GM18909 (cell line): ENCODE results near the gene TANK.

Experiments
- ATAC-seq: cut with Tn5 transposase; IDR thresholded peaks from one replicate; pipeline ENCODE4 v1.9.1; 2021; ENCODE audit warnings: mild to moderate bottlenecking; ENCODE audit not compliant: unreplicated experiment, poor library complexity

The TANK gene, protein sequence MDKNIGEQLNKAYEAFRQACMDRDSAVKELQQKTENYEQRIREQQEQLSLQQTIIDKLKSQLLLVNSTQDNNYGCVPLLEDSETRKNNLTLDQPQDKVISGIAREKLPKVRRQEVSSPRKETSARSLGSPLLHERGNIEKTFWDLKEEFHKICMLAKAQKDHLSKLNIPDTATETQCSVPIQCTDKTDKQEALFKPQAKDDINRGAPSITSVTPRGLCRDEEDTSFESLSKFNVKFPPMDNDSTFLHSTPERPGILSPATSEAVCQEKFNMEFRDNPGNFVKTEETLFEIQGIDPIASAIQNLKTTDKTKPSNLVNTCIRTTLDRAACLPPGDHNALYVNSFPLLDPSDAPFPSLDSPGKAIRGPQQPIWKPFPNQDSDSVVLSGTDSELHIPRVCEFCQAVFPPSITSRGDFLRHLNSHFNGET

DNA sequence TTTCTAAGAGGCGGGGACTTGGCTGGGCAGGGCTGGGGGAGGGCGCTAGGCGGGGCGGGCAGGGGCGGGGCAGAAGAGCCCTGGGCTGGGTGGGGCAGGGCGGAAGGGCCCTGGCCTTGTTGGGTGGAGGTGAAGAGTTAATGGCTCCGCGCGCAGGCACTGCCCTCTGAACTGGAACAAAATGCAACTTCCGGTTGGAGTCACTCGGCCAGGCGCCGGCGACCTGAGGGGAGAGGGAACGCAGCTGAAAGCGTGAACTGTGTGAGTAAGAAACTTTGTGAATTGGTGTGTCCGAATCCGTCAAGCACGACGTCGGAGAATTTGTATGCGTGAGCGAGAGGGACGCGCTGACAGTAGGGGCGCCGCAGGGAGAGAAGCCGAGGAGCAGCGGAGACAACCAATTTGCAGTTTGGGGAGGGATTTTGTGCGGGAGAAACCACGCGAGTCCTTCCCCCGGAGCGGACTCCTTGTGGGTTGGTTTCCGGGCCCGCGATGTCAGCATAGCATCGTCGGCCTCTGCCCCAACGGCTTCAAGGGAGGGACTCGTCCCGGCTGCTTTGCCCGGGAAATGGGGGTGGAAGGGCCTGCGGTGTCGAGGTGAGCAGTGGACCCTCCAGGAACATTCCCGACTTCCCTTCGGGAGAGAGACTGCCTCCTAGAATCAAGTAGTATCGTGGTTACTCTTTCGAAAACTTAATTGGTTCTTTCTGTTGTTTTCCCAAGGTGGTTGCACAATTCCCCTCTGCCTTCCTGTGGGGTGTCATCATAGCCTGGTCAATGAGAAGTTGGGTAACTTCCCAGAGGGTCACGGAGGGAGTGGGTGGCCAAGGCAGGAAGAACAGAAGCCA, at the start of gene TANK:
Gene TANK (plus strand): TSS at position 203 of the 848 bp plus-strand sequence. CDS start 19,235 bp downstream, outside the sequence.
- peak; percentile 91 for ATAC-seq

DNA sequence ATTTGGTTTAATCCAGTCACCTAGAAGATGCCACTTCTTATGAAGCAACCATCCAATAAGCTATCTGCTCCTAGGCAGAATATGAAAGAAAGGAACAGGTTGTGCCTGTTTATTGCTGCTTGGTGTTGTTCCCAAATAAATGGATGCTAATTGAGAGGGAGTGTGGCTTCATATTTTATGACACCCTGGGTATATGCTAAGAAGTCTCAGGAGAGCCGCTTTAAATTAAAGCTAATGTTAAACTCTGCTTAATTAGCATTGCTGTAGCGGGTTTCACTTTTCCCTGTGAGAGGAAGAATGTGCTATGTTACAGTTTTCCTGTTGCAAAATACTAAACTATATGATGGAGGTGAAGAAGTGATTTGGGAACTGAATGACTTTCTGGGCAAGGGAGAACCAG, 48.7 kb upstream of the TANK start:
- ATAC-seq, result no peak

DNA sequence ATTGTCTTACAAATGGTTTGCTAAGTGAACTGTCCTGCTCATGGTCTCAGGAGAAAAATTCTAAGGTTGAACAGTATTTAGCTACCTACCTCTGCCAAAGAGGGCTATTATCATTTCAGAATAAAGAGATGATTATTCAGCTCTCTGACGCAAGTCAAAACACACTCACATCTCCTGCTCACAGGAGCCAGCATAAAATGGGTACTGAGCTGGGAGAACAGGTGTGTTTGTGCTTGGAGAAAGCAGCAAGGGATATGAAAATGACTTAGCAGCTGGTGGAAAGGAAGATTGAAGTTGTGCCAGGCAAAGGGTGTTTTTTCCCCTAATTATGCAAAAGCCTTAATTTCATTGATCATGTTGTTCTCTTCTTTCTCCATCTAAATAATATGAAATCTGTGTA, 47.3 kb upstream of the TANK start:
- no peak for ATAC-seq

DNA sequence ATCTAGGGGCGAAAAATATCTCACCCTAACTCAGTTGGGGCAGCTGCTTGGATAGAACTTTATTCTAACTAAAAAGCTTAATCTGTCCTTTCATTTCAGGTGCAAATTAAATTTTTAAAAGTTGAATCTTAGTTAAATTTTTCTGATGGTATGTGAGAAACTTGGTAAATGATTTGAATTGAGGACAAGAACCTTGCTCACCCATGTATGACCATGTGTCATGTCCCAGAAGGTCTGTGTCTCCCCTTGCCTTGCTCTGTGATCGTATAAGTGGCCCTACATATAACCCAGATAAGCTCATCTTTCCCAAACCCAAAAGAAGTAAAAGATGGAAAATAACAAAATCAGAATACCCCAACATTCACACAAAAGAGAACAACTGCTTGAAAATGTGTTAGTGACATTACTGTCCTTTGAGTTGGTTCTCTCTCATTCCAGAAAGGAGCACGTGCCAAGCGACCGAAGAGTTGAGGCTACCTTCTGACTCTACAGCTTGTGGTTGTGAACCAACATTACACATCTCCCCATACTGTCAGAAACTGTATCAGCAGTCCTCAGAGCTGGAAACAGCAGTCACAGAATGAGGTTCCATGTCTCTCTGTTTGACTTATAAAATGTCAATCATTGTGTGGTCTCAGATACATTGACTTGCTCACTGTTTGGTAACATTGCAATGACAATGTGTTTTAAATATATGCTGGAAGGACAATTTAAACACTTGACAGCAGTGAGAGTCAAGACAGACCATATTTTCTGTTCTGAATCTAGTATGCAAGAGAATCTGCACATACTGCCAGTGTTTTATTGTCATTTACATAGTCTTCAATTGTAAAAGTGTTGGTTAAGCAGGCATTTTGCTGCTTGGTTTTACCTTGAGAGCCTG, 46.3 kb upstream of the TANK start:
- peak; percentile 44 for ATAC-seq

DNA sequence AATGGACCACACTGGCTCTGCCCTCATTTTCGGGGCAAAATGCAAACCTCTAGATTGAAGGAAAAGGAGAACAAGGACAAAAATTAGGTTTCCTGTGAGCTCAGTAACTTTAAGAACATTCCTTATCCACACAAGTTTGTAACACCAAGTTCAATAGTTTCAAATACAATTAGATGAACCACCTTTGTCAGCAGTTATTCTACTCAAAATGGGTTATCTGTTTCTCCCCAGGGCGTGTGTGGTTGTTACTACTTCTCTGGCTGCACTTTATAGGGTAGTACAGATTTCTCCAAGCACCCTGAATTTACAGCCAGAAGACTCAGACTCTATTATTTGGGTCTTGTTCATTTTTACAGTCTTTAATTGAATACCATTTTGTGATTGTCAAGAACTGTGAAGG, 45.0 kb upstream of the TANK start:
- ATAC-seq, result no peak

DNA sequence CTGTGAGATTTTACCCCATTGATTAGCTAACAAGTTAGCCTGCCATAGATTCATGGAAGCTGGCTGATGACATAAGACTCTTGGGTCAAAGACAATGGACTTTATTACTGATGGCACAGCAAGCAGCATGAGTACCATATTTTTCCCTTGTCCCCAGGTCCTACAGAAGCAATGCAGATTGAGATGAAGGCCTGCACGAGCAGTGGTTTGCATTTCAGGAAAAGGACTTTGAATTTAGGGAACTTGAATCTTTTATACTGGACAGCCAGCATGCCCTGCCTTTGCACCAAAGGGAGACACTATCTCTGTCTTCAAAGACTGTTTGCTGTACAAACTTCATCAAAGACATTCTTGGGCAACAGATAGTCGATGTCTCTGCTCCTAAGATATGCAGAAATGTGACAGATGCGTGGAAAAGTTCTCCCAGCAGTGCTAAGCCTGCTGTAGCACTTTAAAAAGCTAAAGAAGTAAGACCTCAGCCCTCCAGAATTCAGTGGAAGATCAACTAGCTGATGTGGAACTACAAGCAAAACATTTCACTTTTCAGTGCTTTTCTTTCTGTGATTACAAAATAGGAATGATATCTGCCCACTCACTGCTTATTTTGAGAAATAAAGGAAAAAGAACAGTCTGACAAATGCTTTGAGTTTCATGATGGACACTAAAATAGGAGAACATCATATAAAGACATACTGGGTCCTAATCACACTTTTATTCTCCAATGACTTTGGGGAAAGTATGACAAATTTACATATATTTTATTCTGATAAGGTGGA, 44.4 kb upstream of the TANK start:
- no peak for ATAC-seq

DNA sequence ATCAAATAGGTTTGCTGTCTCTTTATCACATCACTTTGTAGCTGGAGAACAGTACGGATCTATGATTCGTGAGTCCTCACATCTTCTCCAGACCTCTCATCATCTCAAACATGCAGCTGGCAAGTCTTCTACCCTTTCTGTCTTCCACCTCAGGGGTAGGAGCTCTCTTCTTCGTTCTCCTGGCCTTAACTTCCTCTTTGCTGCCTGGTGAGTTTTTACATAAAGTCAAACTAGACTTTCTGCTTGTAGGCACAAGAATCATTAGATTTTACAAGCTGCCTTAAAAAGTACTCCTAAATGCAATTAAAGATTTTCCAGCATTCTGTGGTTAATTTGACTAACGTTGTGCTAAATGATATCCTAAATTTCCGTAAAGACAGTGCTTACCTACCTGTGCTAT, 43.7 kb upstream of the TANK start:
- ATAC-seq, result no peak

DNA sequence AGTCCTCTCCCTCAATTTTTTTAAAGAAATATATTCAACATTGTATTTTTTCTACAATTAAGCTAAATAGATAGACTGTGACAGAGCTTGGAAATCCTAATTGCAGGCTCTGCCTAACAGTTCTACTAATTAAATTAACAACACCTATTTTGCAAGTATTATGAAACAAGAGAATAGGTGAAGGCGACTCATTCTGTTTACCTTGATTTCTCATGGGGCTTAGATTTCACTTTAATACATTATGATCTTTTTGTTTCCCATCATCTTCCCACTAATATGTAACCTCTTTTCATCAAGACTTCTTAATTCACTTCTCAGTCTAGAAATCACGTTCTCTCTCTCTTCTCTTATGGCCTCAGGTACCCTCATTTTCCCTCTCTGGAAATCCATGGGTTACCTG, 42.7 kb upstream of the TANK start:
- ATAC-seq, result no peak

DNA sequence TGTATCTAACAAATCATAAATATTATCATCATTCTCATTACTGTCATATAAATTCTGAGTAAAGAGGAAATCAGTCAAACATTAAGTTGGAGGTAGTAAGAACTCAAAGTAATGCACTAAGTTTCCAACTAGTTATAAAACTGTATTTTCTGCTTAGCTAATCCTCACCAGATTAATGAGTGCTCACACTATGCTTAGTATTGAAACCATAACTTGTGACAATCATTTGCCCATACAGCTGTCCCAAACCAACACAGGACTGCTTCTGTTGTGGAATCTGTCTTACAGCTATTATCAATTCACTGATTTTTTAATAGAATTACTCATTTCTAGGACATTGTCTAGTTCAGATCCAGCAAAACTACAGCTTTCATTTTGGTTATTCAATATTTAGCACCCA, 41.5 kb upstream of the TANK start:
- peak; percentile 50 for ATAC-seq

DNA sequence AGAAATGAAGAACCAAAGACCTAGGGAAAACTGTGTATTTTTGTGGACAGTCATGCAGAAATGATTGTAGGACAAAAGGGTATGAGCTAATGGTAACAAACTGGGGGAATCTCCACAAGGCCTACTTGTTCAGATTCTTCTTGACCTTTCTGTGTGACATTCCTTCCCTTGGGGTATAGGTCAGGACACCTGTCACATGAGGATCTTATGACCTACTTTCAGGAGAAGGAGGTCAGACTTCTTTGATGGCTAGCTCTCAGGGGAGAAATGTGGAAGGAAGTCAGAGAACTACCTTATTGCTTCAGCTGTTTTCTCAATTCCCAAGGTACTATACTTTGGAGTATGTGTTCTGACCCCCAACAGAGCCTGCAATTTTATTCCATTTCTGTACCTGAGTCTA, 40.7 kb upstream of the TANK start:
- no peak for ATAC-seq

DNA sequence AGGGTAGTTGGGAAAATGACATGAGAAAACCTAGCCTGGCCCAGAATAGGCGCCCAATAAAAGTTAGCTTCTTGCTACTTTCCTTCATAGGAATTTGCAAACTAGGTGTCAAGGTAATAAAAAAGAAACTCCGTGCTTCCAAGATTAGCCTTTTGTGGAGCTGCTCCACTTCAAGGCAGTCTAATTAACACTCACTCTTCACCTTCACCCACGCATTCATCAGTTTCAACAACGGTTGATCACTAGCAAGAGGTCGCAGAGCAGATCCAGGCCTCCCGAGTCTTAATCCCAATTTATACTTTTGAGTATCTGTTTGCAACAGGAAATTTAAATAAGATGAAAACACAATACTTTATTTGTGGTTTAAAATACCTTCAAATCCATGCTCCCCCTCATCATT, 39.5 kb upstream of the TANK start:
- ATAC-seq, result no peak

DNA sequence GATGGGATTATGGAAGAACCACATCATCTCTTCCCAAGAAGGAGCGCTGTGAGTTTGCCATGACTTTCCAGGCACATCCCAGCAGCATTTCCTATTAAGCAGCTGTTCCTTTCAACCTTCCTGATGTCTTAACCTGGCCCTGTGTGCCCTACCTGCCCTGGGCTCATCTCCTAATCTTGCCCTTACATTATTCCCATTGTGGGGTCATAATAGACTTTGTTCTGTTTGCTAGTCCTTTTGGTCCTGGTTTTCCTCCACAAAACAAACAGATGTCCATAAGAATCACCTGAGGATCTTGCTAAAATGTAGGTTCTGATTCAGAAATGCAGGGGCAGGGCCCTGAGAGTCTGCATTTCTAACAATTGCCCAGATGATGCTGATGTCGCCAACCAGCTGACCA, 38.6 kb upstream of the TANK start:
- ATAC-seq, result no peak

DNA sequence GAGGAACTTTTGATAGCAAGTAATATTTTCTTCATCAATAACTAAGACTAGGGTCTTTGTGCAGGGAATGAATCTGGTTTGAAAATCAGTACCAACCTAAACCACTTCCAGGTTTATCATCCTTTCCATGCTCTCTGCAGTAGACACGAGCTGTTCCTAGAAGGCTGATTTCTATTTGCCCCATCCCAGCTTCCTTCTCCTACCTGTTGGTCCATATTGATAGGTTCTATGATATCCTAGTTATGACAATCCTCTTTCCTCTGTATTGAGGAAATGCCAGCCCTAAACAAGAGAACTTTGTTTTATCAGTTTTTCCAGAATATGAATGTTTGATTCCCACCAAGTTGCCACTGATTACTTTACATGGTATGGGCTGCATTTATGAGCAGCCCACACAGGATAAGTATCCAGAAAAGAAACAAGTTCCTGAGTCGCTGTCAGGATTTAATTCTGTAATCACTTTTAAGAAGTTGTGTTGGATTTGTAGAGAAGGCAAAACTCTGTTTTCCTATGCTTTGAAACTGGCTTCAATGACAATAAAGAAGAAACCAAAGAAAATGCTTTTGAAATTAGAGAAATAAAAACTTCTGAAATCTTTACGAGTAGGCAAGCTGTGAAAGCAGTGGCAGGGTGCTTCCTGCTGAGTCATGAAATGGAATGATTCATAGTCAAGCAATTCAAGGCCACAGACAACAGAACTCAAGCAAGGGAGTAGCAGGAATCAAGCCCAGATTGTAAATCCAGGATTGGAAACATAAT, 37.3 kb upstream of the TANK start:
- ATAC-seq, result peak; percentile 60

DNA sequence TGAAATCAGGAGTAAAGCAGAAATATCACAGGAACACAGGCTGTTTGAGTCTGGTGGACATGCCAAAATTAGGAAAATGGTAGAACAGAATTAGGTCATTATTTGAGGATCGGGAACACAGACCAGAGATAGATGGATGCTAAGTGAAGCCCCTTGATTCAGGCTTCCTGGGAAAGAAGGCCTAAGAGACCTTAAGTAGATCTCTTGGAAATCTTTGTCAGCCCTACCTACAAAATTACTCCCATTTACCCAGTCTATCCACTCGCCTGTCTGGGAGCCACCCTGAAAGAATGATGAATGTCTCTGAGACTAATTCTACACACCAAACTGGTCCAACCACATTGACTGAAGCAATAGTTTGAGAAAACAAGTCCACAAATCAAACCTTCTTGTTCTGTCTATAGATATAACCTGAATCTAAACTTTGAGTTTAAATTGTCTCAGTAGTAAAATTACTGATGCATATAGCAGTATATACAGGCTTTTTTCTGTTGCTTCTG, 36.6 kb upstream of the TANK start:
- ATAC-seq, result no peak

DNA sequence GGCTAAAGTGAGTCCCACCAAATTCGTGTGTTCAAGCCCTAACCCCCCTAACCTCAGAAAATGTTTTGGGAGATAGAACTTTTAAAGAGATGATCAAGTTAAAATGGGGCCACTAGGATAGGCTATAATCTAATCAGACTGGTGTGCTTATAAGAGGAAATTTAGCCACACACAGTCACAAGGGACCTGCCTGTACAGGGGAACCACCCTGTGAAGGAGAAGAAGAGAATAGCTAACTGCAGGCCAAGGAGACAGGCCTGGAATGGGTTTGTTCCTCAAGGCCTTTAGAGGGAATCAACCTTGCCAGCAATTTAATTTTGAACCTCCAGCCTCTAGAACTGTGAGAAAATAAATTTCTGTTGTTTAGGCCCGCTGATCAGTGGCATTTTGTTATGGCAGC, 36.0 kb upstream of the TANK start:
- peak; percentile 55 for ATAC-seq

DNA sequence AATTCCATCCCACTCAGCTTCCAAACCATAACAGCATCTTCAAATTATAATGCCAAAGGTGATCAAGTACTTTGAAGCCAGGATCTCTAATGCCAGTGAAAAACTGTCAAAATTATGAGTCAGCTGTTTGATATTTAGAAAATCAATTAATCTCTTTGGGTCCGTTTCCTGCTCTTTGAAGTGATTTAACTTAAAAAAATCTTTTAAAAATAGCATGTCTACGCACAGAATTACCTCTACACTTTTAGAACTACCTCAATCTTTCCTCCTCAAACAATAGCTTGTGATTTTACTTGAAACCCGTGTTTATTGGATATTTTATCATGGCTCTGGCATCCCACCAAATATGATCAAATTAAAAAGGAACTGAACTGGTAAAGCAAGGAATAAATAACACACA, 31.3 kb upstream of the TANK start:
- no peak for ATAC-seq

DNA sequence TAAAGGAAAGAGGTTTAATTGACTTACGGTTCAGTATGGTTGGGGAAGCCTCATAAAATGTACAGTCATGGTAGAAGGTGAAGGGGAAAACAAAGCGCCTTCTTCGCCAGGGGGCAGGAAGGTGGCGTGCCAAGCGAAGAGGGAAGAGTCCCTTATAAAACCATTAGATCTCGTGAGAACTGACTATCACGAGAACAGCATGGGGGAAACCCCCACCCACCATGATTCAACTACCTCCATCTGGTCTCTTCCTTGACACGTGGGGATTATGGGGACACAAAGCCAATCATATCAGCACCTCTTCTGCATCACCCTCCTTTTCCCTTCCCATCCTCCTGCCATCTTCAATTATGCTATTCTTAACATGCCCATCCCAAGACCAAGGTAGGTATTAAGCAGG, 29.9 kb upstream of the TANK start:
- no peak for ATAC-seq

DNA sequence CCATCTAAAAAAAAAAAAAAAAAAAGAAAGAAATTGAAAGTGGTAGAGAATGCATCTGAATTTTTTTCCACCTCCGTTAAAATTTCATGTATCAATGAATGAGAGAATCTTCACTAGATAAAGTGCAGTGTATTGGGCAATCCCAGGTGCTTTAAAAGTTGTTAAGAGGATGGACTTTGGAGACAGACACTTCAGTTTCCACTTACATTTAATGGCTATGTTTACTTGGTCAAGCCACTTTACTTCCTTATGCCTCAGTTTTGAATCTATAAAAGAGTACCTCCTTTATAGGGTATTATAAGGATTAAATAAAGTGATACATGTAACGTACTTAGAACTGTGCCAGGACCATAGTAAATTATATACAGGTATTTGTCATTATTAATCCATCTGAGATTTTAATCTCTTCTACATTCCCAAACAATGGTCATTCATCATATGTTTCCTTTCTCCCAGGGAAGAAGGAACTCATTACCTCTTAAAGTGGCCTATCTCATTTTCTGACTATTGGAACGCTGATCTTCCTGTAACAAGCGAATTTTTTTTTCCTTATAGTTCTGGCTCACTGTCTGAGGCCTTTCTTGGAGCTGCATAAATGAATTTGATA, 29.1 kb upstream of the TANK start:
- ATAC-seq, result no peak

DNA sequence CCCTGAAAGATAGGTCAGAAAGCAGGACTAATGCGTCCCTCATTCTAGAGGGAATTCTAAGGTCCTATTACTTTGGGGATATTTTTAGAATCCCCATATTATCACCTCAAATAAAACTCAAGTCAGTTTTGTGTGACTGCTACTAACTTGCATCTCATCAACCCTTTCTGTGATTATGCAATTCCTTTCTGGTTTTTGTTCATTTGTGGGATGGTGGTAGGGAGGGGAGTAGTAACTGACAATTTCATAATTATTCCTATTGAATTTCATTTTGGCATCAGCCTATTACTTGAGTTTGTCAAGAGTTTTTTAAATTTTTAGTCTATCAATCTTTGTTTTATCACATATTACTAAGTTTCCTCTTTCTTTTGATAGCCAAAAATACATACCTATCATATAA, 28.4 kb upstream of the TANK start:
- no peak for ATAC-seq
